Thyroid gland (tissue), 4 donors: ENCODE measurements around the gene PTPN4. TPM values are rescaled to one million over a fixed set of nuclear protein-coding genes. Genes with fewer than 3 reads are reported as not detected.
A peak's percentile ranks its signal among the peaks of the same experiment; 100 is the strongest.

Experiments used
- DNase-seq, 2 donors: peaks; one replicate each; pipeline ENCODE4 v3.0.0-alpha.2; 2019
- H3K27ac ChIP-seq, 3 donors: fragments of 200-600 bp; sonication (generic); 1 replicate in 2 of 3; 2 replicates in 1 of 3; pipeline ENCODE4 v1.5.1; 2016 to 2019; ENCODE audit warnings: mild to moderate bottlenecking in 1 of 3, moderate library complexity in 1 of 3
- H3K27me3 ChIP-seq: fragments of 200-600 bp; sonication (generic); one replicate; pipeline ENCODE4 v1.5.1; 2019
- H3K36me3 ChIP-seq, 2 donors: fragments of 200-600 bp; sonication (generic); one replicate each; pipeline ENCODE4 v1.5.1; 2016 to 2019
- H3K4me1 ChIP-seq, 2 donors: fragments of 200-600 bp; sonication (generic); one replicate each; pipeline ENCODE4 v1.5.1; 2017 to 2019
- H3K4me3 ChIP-seq, 3 donors: fragments of 200-600 bp; sonication (generic); replicated peaks in 1 of 3; 1 replicate in 2 of 3; 2 replicates in 1 of 3; pipeline ENCODE4 v1.5.1; 2016; ENCODE audit warnings: mild to moderate bottlenecking in 1 of 3
- H3K9me3 ChIP-seq: fragments of 200-600 bp; sonication (generic); one replicate; pipeline ENCODE4 v1.5.1; 2017
- CTCF ChIP-seq, 6 experiments: fragments of 200-600 bp in 3 of 6; fragments of 450-650 bp in 3 of 6; sonication (generic) in 3 of 6; IDR thresholded peaks; one replicate each; pipeline ENCODE4 v1.5.1; 2016 to 2019; ENCODE audit warnings: antibody characterized with exemption in 6 of 6, mild to moderate bottlenecking in 2 of 6, inconsistent platforms in 1 of 6, moderate library complexity in 1 of 6
- POLR2A ChIP-seq, 2 donors: fragments of 450-650 bp; IDR thresholded peaks; one replicate each; pipeline ENCODE4 v1.6.1; 2017; ENCODE audit warnings: antibody characterized with exemption in 2 of 2, mild to moderate bottlenecking in 2 of 2, moderate library complexity in 1 of 2
- WGBS, 2 donors: methylation state at CpG; one replicate each; pipeline ENCODE4 v1.1.5; 2017; 5-methylcytosine and 5-hydroxymethylcytosine counted together
- intact Hi-C: fragments of 100-400 bp; cut with DNase I; formaldehyde crosslinking; loops from one replicate; pipeline ENCODE4 v1.15.1; 2023
- total RNA-seq, 4 donors: library from RNA; depleted of rRNA; stranded (reverse); fragments of >200 nt; gene quantifications; one replicate each; pipeline ENCODE4 v1.2.3, GENCODE V29; 2016

PTPN4 gene
- total RNA-seq, 4 donors from 2014 or later, result 79.1 to 131 (median 114) TPM

GRCh38 chr2:119730671-119731177 is 29.0 kb upstream of the PTPN4 start:
- H3K4me3 ChIP-seq, result no peak overlapping the region
- DNase-seq, result peak; percentile 91 to 93
- H3K27ac ChIP-seq, result peak overlapping the region; percentile 88 to 95 (median 92)
- TF ChIP-seq CTCF (IDR thresholded peaks at IDR 0.05) (no peak), POLR2A (IDR thresholded peaks at IDR 0.05) (peak in 1 of 2 donors; percentile 24)
- 21 to 51% methylated on average over 8 of the region's 8 CpGs for WGBS, 2 donors
- H3K36me3 ChIP-seq, result no peaks in the 10 kb centered on the region
- H3K9me3 ChIP-seq, result no peaks in the 10 kb centered on the region
- H3K27me3 ChIP-seq, result no peaks in the 10 kb centered on the region
- H3K4me1 ChIP-seq, result peaks cover 39 to 68% of the 10 kb centered on the region in 2 donors
- intact Hi-C loops, result no loop called here

- Histone ChIP-seq H3K9me3 (no peaks in the 10 kb centered on the region), H3K27ac (peak overlapping the region; percentile 88 to 95 (median 92)), H3K36me3 (no peaks in the 10 kb centered on the region), H3K4me3 (no peak overlapping the region), H3K27me3 (no peaks in the 10 kb centered on the region), H3K4me1 (peaks cover 39 to 77% of the 10 kb centered on the region in 2 donors)
- 81 to 84% methylated on average over 11 of the region's 11 CpGs for WGBS, 2 donors
- intact Hi-C loops, result no loop called here
- TF ChIP-seq POLR2A (IDR thresholded peaks at IDR 0.05) (no peak), CTCF (IDR thresholded peaks at IDR 0.05) (no peak)
- DNase-seq, result no peak
Measured at GRCh38 chr2:119731983-119732382, 27.7 kb upstream of the PTPN4 start.

- Histone ChIP-seq H3K27ac (peak overlapping the region; percentile 88 to 95 (median 92)), H3K4me1 (peaks cover 39 to 81% of the 10 kb centered on the region in 2 donors), H3K9me3 (no peaks in the 10 kb centered on the region), H3K36me3 (no peaks in the 10 kb centered on the region), H3K27me3 (no peaks in the 10 kb centered on the region), H3K4me3 (no peak overlapping the region)
- WGBS, 2 donors, result 30 to 34% methylated on average over 6 of the region's 6 CpGs
- intact Hi-C loops, result no loop called here
- DNase-seq, result peak; percentile 72
- TF ChIP-seq POLR2A (IDR thresholded peaks at IDR 0.05) (no peak), CTCF (IDR thresholded peaks at IDR 0.05) (no peak)
Measured at GRCh38 chr2:119732601-119733164, 27.0 kb upstream of the PTPN4 start.

DNA sequence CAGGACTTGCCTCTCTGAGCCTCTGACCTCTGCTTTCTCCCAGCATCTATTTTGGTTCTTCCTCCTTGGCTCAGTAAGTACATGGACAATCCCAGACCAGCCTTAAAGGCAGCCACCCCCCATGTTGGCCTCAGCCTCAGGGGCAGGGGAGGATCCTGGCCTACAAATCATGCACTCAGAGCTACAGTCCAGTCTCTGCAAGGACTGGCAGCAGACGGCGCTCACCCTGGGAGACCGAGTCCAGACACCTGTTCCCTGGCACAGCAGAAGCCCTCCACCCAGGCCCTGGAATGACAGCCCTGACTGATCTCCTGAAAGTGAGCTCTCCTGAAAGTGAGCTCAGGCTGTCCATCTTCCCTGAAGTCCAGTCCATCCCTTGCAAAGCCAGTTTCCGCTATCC is 25.7 kb upstream of the PTPN4 start:
- H3K4me1 ChIP-seq, result peaks cover 32 to 74% of the 10 kb centered on the region in 2 donors
- no peak for DNase-seq
- H3K4me3 ChIP-seq, result no peak overlapping the region
- WGBS, 2 donors, result 88 to 94% methylated on average over 1 to 4 of the region's 4 CpGs
- no peaks in the 10 kb centered on the region for H3K27me3 ChIP-seq
- intact Hi-C loops, result no loop called here
- TF ChIP-seq POLR2A (IDR thresholded peaks at IDR 0.05) (no peak), CTCF (IDR thresholded peaks at IDR 0.05) (no peak)
- no peaks in the 10 kb centered on the region for H3K9me3 ChIP-seq
- H3K27ac ChIP-seq, result peak overlapping the region in 1 of 3 donors; percentile 18
- no peaks in the 10 kb centered on the region for H3K36me3 ChIP-seq

DNA sequence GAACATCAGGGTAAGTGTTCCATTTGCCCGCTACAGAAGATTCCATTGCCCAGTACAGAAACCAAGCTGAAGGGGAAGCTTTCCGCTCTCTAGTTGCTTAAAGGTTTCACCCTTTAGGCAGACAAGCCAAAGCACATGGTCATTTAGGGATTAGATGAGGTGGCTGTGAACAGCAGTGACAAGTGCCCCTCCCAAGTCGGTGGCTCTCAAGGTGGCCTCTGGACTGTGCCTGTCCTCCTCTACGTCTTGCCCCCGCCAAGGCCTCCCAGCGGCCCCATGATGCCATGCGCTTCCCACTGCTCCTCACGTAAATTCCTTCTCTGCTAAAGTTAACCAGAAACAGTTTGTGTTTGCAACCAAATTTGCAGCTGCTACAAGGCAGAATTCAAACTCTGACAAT is 24.2 kb upstream of the PTPN4 start:
- WGBS, 2 donors, result 93 to 95% methylated on average over 8 of the region's 8 CpGs

More for the DNA sequence above, 24.2 kb upstream of the PTPN4 start:
- Histone ChIP-seq H3K27ac (no peak overlapping the region), H3K4me1 (peaks cover 33 to 75% of the 10 kb centered on the region in 2 donors), H3K27me3 (no peaks in the 10 kb centered on the region), H3K36me3 (no peaks in the 10 kb centered on the region), H3K9me3 (no peaks in the 10 kb centered on the region), H3K4me3 (no peak overlapping the region)
- intact Hi-C loops, result no loop called here
- no peak for DNase-seq
- TF ChIP-seq POLR2A (IDR thresholded peaks at IDR 0.05), result no peak
- no peak for TF ChIP-seq CTCF (IDR thresholded peaks at IDR 0.05)
